COLO668 (cell line): Measurements from ENCODE around the gene IRF2.

Source experiments
- DNase-seq: peaks from one replicate; lab custom pipeline; 2025; ENCODE audit not compliant: unreplicated experiment; lab: John Stamatoyannopoulos, UW

Gene IRF2

GRCh38 chr4:184450743-184451535 lies 23.4 kb downstream of the IRF2 start:
- DNase-seq, result no peak

GRCh38 chr4:184450045-184450444 lies 24.3 kb downstream of the IRF2 start:
- DNase-seq, result no peak

GRCh38 chr4:184448821-184449220 lies 25.5 kb downstream of the IRF2 start:
- no peak for DNase-seq

- no peak for DNase-seq
These were observed 26.2 kb downstream of the IRF2 start for GRCh38 chr4:184448141-184448540.

- no peak for DNase-seq
These were observed 26.7 kb downstream of the IRF2 start for GRCh38 chr4:184447664-184448063.

GRCh38 chr4:184446132-184446658 lies 28.2 kb downstream of the IRF2 start:
- DNase-seq, result peak; percentile 52

GRCh38 chr4:184444953-184445309 lies 29.4 kb downstream of the IRF2 start:
- no peak for DNase-seq

- DNase-seq, result no peak
These were observed 30.0 kb downstream of the IRF2 start for GRCh38 chr4:184444215-184444952.

- no peak for DNase-seq
These were observed 31.0 kb downstream of the IRF2 start for GRCh38 chr4:184443318-184443717.

- DNase-seq, result no peak
These were observed 32.1 kb downstream of the IRF2 start for GRCh38 chr4:184442314-184442635.

GRCh38 chr4:184441461-184442313 lies 32.7 kb downstream of the IRF2 start:
- no peak for DNase-seq

- DNase-seq, result no peak
These were observed 33.6 kb downstream of the IRF2 start for GRCh38 chr4:184440595-184441358.

- DNase-seq, result peak; percentile 17
These were observed 34.3 kb downstream of the IRF2 start for GRCh38 chr4:184439856-184440594.

- no peak for DNase-seq
These were observed 35.0 kb downstream of the IRF2 start for GRCh38 chr4:184439386-184439785.

- DNase-seq, result peak; percentile 32
These were observed 36.0 kb downstream of the IRF2 start for GRCh38 chr4:184438375-184438774.

- no peak for DNase-seq
These were observed 36.6 kb downstream of the IRF2 start for GRCh38 chr4:184437565-184438265.

- DNase-seq, result no peak
These were observed 39.8 kb downstream of the IRF2 start for GRCh38 chr4:184434501-184435066.

GRCh38 chr4:184434021-184434420 lies 40.3 kb downstream of the IRF2 start:
- no peak for DNase-seq

- DNase-seq, result no peak
These were observed 41.0 kb downstream of the IRF2 start for GRCh38 chr4:184433258-184433892.
